SJCRH30 (cell line): ENCODE measurements around the gene MINDY4. TPM values are rescaled to one million over a fixed set of nuclear protein-coding genes. Genes with fewer than 3 reads are reported as not detected.
A peak's percentile ranks its signal among the peaks of the same experiment; 100 is the strongest.

Source experiments
- DNase-seq, 2 experiments: peaks; one replicate each; pipeline ENCODE4 v3.0.0-alpha.2; 2015 to 2020
- H3K27ac ChIP-seq: fragments of 250-450 bp; sonication (Bioruptor Pico); 2 replicates; pipeline ENCODE4 v1.5.1; 2020; ENCODE audit warnings: mild to moderate bottlenecking, moderate library complexity
- H3K27me3 ChIP-seq: fragments of 250-450 bp; sonication (Bioruptor Pico); 2 replicates; pipeline ENCODE4 v1.5.1; 2020; ENCODE audit warnings: mild to moderate bottlenecking, moderate library complexity
- H3K36me3 ChIP-seq: fragments of 250-450 bp; sonication (Bioruptor Pico); 2 replicates; pipeline ENCODE4 v1.5.1; 2020; ENCODE audit warnings: mild to moderate bottlenecking, moderate library complexity
- H3K4me1 ChIP-seq: fragments of 250-450 bp; sonication (Bioruptor Pico); 2 replicates; pipeline ENCODE4 v1.5.1; 2020; ENCODE audit warnings: mild to moderate bottlenecking, moderate library complexity
- H3K4me3 ChIP-seq: fragments of 250-450 bp; sonication (Bioruptor Pico); 2 replicates; pipeline ENCODE4 v1.5.1; 2020; ENCODE audit warnings: mild to moderate bottlenecking, moderate library complexity
- H3K9me3 ChIP-seq: fragments of 250-450 bp; sonication (Bioruptor Pico); replicated peaks from 2 replicates; pipeline ENCODE4 v1.5.1; 2020; ENCODE audit warnings: mild to moderate bottlenecking, moderate library complexity
- total RNA-seq: library from RNA; depleted of rRNA; stranded (reverse); fragments of >200 nt; shearing (Covaris generic); gene quantifications from 2 replicates; pipeline ENCODE4 v1.2.3, GENCODE V29; 2014

MINDY4 gene
- total RNA-seq, 1 experiment from 2014 or later, result not detected

GRCh38 chr7:30734497-30734896, 36.7 kb upstream of the MINDY4 start:
- Histone ChIP-seq H3K36me3 (no peaks in the 10 kb centered on the region), H3K4me1 (no peaks in the 10 kb centered on the region), H3K27ac (no peak overlapping the region), H3K9me3 (no peaks in the 10 kb centered on the region), H3K27me3 (peaks cover 9% of the 10 kb centered on the region; the same call in 1 of the 2 replicates), H3K4me3 (no peak overlapping the region)
- no peak for DNase-seq

GRCh38 chr7:30735631-30736030, 35.6 kb upstream of the MINDY4 start:
- DNase-seq, result no peak
- Histone ChIP-seq H3K9me3 (no peaks in the 10 kb centered on the region), H3K27me3 (peaks cover 4% of the 10 kb centered on the region; the same call in 1 of the 2 replicates), H3K4me1 (no peaks in the 10 kb centered on the region), H3K4me3 (no peak overlapping the region), H3K36me3 (no peaks in the 10 kb centered on the region), H3K27ac (no peak overlapping the region)

- Histone ChIP-seq H3K4me3 (no peak overlapping the region), H3K27me3 (no peaks in the 10 kb centered on the region; the same call in 1 of the 2 replicates), H3K27ac (no peak overlapping the region), H3K9me3 (no peaks in the 10 kb centered on the region), H3K4me1 (no peaks in the 10 kb centered on the region), H3K36me3 (no peaks in the 10 kb centered on the region)
- DNase-seq, result no peak
Observed at GRCh38 chr7:30736291-30736690, 34.9 kb upstream of the MINDY4 start.

GRCh38 chr7:30738026-30738915, 32.9 kb upstream of the MINDY4 start:
- H3K27ac ChIP-seq, result no peak overlapping the region
- H3K9me3 ChIP-seq, result no peaks in the 10 kb centered on the region
- no peaks in the 10 kb centered on the region; the same call in 1 of the 2 replicates for H3K27me3 ChIP-seq
- no peak overlapping the region for H3K4me3 ChIP-seq
- no peaks in the 10 kb centered on the region for H3K36me3 ChIP-seq
- no peaks in the 10 kb centered on the region for H3K4me1 ChIP-seq
- DNase-seq, result no peak

- H3K9me3 ChIP-seq, result no peaks in the 10 kb centered on the region
Observed at GRCh38 chr7:30739691-30740090, 31.5 kb upstream of the MINDY4 start.

GRCh38 chr7:30740417-30741181, 30.6 kb upstream of the MINDY4 start:
- Histone ChIP-seq H3K36me3 (no peaks in the 10 kb centered on the region), H3K4me1 (no peaks in the 10 kb centered on the region), H3K4me3 (no peak overlapping the region), H3K9me3 (no peaks in the 10 kb centered on the region), H3K27me3 (no peaks in the 10 kb centered on the region; the same call in none of the 2 replicates), H3K27ac (no peak overlapping the region)
- peak; percentile 65 to 83 for DNase-seq

More at GRCh38 chr7:30739691-30740090, 31.5 kb upstream of the MINDY4 start:
- H3K27ac ChIP-seq, result no peak overlapping the region
- no peak for DNase-seq
- H3K4me1 ChIP-seq, result no peaks in the 10 kb centered on the region
- H3K4me3 ChIP-seq, result no peak overlapping the region
- no peaks in the 10 kb centered on the region for H3K36me3 ChIP-seq
- no peaks in the 10 kb centered on the region; the same call in none of the 2 replicates for H3K27me3 ChIP-seq

GRCh38 chr7:30741289-30741688, 29.9 kb upstream of the MINDY4 start:
- Histone ChIP-seq H3K36me3 (no peaks in the 10 kb centered on the region), H3K27ac (no peak overlapping the region), H3K4me3 (no peak overlapping the region), H3K9me3 (no peaks in the 10 kb centered on the region), H3K4me1 (no peaks in the 10 kb centered on the region), H3K27me3 (no peaks in the 10 kb centered on the region; the same call in none of the 2 replicates)
- no peak for DNase-seq

GRCh38 chr7:30743371-30744074, 27.7 kb upstream of the MINDY4 start:
- Histone ChIP-seq H3K27me3 (no peaks in the 10 kb centered on the region; the same call in 1 of the 2 replicates), H3K4me3 (no peak overlapping the region)

GRCh38 chr7:30744075-30744417, 27.2 kb upstream of the MINDY4 start:
- no peak overlapping the region for H3K4me3 ChIP-seq
- no peaks in the 10 kb centered on the region for H3K9me3 ChIP-seq
- no peaks in the 10 kb centered on the region for H3K4me1 ChIP-seq
- H3K27ac ChIP-seq, result no peak overlapping the region
- DNase-seq, result no peak
- no peaks in the 10 kb centered on the region for H3K36me3 ChIP-seq
- H3K27me3 ChIP-seq, result no peaks in the 10 kb centered on the region; the same call in 1 of the 2 replicates

More at GRCh38 chr7:30743371-30744074, 27.7 kb upstream of the MINDY4 start:
- Histone ChIP-seq H3K27ac (no peak overlapping the region), H3K9me3 (no peaks in the 10 kb centered on the region), H3K4me1 (no peaks in the 10 kb centered on the region), H3K36me3 (no peaks in the 10 kb centered on the region)
- DNase-seq, result peak in 1 of 2 experiments; percentile 38

- Histone ChIP-seq H3K27me3 (no peaks in the 10 kb centered on the region; the same call in 1 of the 2 replicates), H3K9me3 (peaks cover 3% of the 10 kb centered on the region; the same call in 1 of the 2 replicates), H3K27ac (no peak overlapping the region), H3K4me3 (no peak overlapping the region), H3K36me3 (no peaks in the 10 kb centered on the region), H3K4me1 (peaks cover 5% of the 10 kb centered on the region)
- DNase-seq, result no peak
Observed at GRCh38 chr7:30745261-30745941, 25.8 kb upstream of the MINDY4 start.

GRCh38 chr7:30750010-30750409, 21.2 kb upstream of the MINDY4 start:
- Histone ChIP-seq H3K36me3 (no peaks in the 10 kb centered on the region), H3K9me3 (peaks cover 3% of the 10 kb centered on the region; the same call in 1 of the 2 replicates), H3K4me1 (peaks cover 28% of the 10 kb centered on the region), H3K27me3 (no peaks in the 10 kb centered on the region), H3K4me3 (no peak overlapping the region), H3K27ac (peak overlapping the region; percentile 58)
- DNase-seq, result no peak

- peaks cover 28% of the 10 kb centered on the region for H3K4me1 ChIP-seq
- H3K9me3 ChIP-seq, result peaks cover 3% of the 10 kb centered on the region; the same call in 1 of the 2 replicates
- no peaks in the 10 kb centered on the region for H3K27me3 ChIP-seq
- H3K4me3 ChIP-seq, result no peak overlapping the region
- H3K27ac ChIP-seq, result peak overlapping the region; percentile 58
- no peaks in the 10 kb centered on the region for H3K36me3 ChIP-seq
- DNase-seq, result peak; percentile 92 to 93
Observed at GRCh38 chr7:30750683-30751650, 20.2 kb upstream of the MINDY4 start.

- DNase-seq, result no peak
- Histone ChIP-seq H3K9me3 (peaks cover 3% of the 10 kb centered on the region; the same call in 1 of the 2 replicates), H3K36me3 (no peaks in the 10 kb centered on the region), H3K4me3 (no peak within 1 kb of the TSS), H3K4me1 (peaks cover 28% of the 10 kb centered on the region), H3K27me3 (no peaks in the 10 kb centered on the region), H3K27ac (peak within 1 kb of the TSS; percentile 58; the same call in 1 of the 2 replicates)
Observed at GRCh38 chr7:30751696-30752273, 19.4 kb upstream of the MINDY4 start, which contains the start of gene INMT. Gene INMT, plus strand, starts transcription at chr7:30752135. Its CDS starts 16 bp downstream, at chr7:30752151.
